Skeletal muscle satellite cell (primary cell): ENCODE measurements around the gene LMO7.
A peak's percentile ranks its signal among the peaks of the same experiment; 100 is the strongest.

Source experiments
- H3K27me3 ChIP-seq: 2 replicates; pipeline ENCODE4 v1.7.0; 2013; ENCODE audit warnings: low read length; ENCODE audit not compliant: control insufficient read depth, insufficient read depth
- H3K36me3 ChIP-seq: 2 replicates; pipeline ENCODE4 v1.7.0; 2013; ENCODE audit warnings: mild to moderate bottlenecking, control low read depth, low read length; ENCODE audit not compliant: insufficient read depth
- H3K4me1 ChIP-seq: 2 replicates; pipeline ENCODE4 v1.7.0; 2013; ENCODE audit warnings: low read length; ENCODE audit not compliant: control insufficient read depth, insufficient read depth
- H3K4me2 ChIP-seq: 2 replicates; pipeline ENCODE4 v1.7.0; 2013; ENCODE audit warnings: mild to moderate bottlenecking, low read length
- H3K4me3 ChIP-seq: 2 replicates; pipeline ENCODE4 v1.7.0; 2013; ENCODE audit warnings: low read length
- H3K9ac ChIP-seq: 2 replicates; pipeline ENCODE4 v1.7.0; 2013; ENCODE audit warnings: mild to moderate bottlenecking, low read depth, low read length, moderate library complexity
- H3K9me3 ChIP-seq: replicated peaks from 2 replicates; pipeline ENCODE4 v1.7.0; 2013; ENCODE audit warnings: mild to moderate bottlenecking, control low read depth, low read length

LMO7 gene

GRCh38 chr13:75748874-75749273 is 112.7 kb downstream of the LMO7 start:
- Histone ChIP-seq H3K27me3 (no peaks in the 10 kb centered on the region), H3K9me3 (no peaks in the 10 kb centered on the region), H3K9ac (no peak overlapping the region), H3K36me3 (peaks cover 32% of the 10 kb centered on the region), H3K4me3 (no peak overlapping the region), H3K4me2 (no peak overlapping the region), H3K4me1 (peaks cover 34% of the 10 kb centered on the region)

DNA sequence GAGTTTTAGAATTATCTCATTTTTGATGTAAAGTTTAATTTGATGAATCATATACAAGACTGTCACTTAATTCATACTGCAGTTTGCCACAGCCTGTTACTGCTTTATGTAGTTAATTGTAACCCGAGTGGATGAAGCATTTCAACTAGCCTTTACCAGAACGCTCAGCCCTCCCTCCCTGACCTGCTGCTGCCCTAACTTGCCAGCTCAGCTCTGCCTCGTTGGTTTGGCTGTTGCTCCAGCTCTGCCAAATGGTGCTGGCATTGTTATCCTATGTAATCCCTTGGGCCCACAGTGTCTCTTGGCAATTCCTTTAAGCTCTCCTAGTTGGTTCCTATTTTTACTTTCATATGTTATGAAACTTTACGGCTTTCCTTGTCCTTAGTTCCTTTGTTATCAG is 113.3 kb downstream of the LMO7 start:
- Histone ChIP-seq H3K4me2 (peak overlapping the region; percentile 38), H3K9me3 (no peaks in the 10 kb centered on the region), H3K4me3 (no peak overlapping the region), H3K9ac (no peak overlapping the region), H3K4me1 (peaks cover 28% of the 10 kb centered on the region), H3K36me3 (peaks cover 37% of the 10 kb centered on the region), H3K27me3 (no peaks in the 10 kb centered on the region)

GRCh38 chr13:75751350-75751749 is 115.2 kb downstream of the LMO7 start:
- no peaks in the 10 kb centered on the region for H3K9me3 ChIP-seq
- peaks cover 25% of the 10 kb centered on the region for H3K4me1 ChIP-seq
- no peak overlapping the region for H3K4me3 ChIP-seq
- H3K4me2 ChIP-seq: no peak overlapping the region
- H3K36me3 ChIP-seq: peaks cover 49% of the 10 kb centered on the region
- no peaks in the 10 kb centered on the region for H3K27me3 ChIP-seq
- H3K9ac ChIP-seq: no peak overlapping the region

GRCh38 chr13:75752826-75753225 is 116.7 kb downstream of the LMO7 start:
- Histone ChIP-seq H3K4me3 (no peak overlapping the region), H3K36me3 (peaks cover 44% of the 10 kb centered on the region), H3K4me2 (no peak overlapping the region), H3K9me3 (no peaks in the 10 kb centered on the region), H3K4me1 (peaks cover 30% of the 10 kb centered on the region), H3K9ac (no peak overlapping the region), H3K27me3 (no peaks in the 10 kb centered on the region)

DNA sequence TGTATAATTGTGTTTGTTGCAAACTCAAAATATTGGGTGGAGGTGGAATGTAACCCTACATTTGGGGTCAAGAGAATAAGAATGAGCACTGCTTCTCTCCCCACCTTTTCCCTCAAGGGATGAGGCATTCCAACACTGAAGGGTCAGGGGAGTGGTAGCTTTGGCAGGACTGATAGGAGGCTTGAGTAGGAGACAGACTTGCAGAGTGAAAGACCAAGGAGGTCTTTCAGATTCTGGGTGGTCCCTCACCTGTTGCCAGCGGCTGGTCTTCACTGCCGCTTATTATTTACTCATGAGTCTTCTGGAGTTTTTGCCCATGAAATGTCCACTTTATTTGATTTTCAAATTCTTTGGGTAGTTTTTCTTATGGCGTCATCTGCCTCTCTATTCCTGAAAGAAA is 118.8 kb downstream of the LMO7 start:
- Histone ChIP-seq H3K9ac (no peak overlapping the region), H3K36me3 (peaks cover 44% of the 10 kb centered on the region), H3K9me3 (no peaks in the 10 kb centered on the region), H3K4me3 (no peak overlapping the region), H3K27me3 (no peaks in the 10 kb centered on the region), H3K4me2 (no peak overlapping the region), H3K4me1 (peaks cover 20% of the 10 kb centered on the region)

GRCh38 chr13:75757336-75757735 is 121.2 kb downstream of the LMO7 start:
- H3K4me2 ChIP-seq: no peak overlapping the region
- no peaks in the 10 kb centered on the region for H3K27me3 ChIP-seq
- no peak overlapping the region for H3K4me3 ChIP-seq
- no peaks in the 10 kb centered on the region for H3K9me3 ChIP-seq
- no peak overlapping the region for H3K9ac ChIP-seq
- peaks cover 32% of the 10 kb centered on the region for H3K4me1 ChIP-seq
- H3K36me3 ChIP-seq: peaks cover 43% of the 10 kb centered on the region

DNA sequence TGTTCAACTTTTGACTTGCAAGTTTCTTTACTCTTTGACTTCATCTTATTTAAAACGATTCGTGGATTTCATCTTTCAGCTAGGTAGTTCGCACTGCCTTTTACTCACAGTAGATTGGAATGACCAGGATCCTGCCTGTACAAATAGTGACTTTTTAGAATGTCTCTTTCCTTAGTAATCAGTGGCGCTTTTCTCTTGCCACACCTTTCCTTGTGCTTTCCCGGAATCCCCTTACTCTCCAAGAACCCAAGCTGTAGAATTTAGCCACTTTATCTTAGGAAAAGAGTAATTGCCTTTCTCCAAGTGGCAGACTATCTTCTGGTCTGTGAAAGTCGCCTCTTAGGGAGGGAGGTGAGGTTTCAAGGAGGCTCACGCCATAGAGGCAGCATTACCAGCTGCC is 123.4 kb downstream of the LMO7 start:
- H3K4me3 ChIP-seq: no peak overlapping the region
- H3K9ac ChIP-seq: no peak overlapping the region
- H3K27me3 ChIP-seq: no peaks in the 10 kb centered on the region
- no peak overlapping the region for H3K4me2 ChIP-seq
- H3K36me3 ChIP-seq: peaks cover 39% of the 10 kb centered on the region
- no peaks in the 10 kb centered on the region for H3K9me3 ChIP-seq
- H3K4me1 ChIP-seq: peaks cover 50% of the 10 kb centered on the region

GRCh38 chr13:75760131-75761021 is 124.2 kb downstream of the LMO7 start:
- H3K4me3 ChIP-seq: no peak overlapping the region
- H3K27me3 ChIP-seq: no peaks in the 10 kb centered on the region
- no peaks in the 10 kb centered on the region for H3K9me3 ChIP-seq
- peak overlapping the region; percentile 50 for H3K9ac ChIP-seq
- peak overlapping the region; percentile 71 for H3K4me2 ChIP-seq
- H3K4me1 ChIP-seq: peaks cover 53% of the 10 kb centered on the region
- peaks cover 37% of the 10 kb centered on the region for H3K36me3 ChIP-seq

DNA sequence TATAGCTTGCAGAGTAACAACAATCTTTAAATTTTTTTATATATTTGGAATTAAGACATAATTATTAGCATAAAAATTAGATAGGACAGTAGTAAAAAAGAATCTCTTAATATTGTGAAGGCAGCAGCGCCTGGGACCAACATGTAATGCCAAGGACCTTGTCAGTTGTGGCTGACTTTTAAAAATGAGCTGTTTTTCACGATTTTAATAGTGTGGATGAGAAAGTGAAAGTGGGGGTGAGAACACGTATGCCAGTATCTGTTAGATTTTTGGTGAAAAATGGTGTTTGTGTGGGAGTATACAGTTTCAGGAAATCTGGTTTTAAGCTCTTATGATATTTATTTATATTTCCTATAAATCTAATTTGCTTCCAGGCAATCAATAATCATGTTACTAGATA is 125.2 kb downstream of the LMO7 start:
- peak overlapping the region; percentile 71 for H3K4me2 ChIP-seq
- H3K27me3 ChIP-seq: no peaks in the 10 kb centered on the region
- peak overlapping the region; percentile 44 for H3K4me3 ChIP-seq
- no peaks in the 10 kb centered on the region for H3K9me3 ChIP-seq
- peak overlapping the region; percentile 50 for H3K9ac ChIP-seq
- H3K4me1 ChIP-seq: peaks cover 58% of the 10 kb centered on the region
- H3K36me3 ChIP-seq: peaks cover 33% of the 10 kb centered on the region

GRCh38 chr13:75762076-75762937 is 126.2 kb downstream of the LMO7 start:
- peak overlapping the region; percentile 50 for H3K9ac ChIP-seq
- peaks cover 29% of the 10 kb centered on the region for H3K36me3 ChIP-seq
- H3K9me3 ChIP-seq: no peaks in the 10 kb centered on the region
- H3K4me1 ChIP-seq: peaks cover 57% of the 10 kb centered on the region
- peak overlapping the region; percentile 71 for H3K4me2 ChIP-seq
- H3K27me3 ChIP-seq: no peaks in the 10 kb centered on the region
- peak overlapping the region; percentile 46 for H3K4me3 ChIP-seq

- Histone ChIP-seq H3K27me3 (no peaks in the 10 kb centered on the region), H3K9ac (peak overlapping the region; percentile 50), H3K36me3 (peaks cover 29% of the 10 kb centered on the region), H3K4me1 (peaks cover 51% of the 10 kb centered on the region), H3K4me3 (no peak overlapping the region), H3K4me2 (peak overlapping the region; percentile 71), H3K9me3 (no peaks in the 10 kb centered on the region)
Measured at GRCh38 chr13:75762955-75763354, 126.8 kb downstream of the LMO7 start.
